SJCRH30 (cell line): ENCODE data around the gene SPOCK2. TPM values are rescaled to one million over a fixed set of nuclear protein-coding genes. Genes with fewer than 3 reads are reported as not detected.
A peak's percentile ranks its signal among the peaks of the same experiment; 100 is the strongest.

ENCODE experiments used
- DNase-seq, 2 experiments: peaks; one replicate each; pipeline ENCODE4 v3.0.0-alpha.2; 2015 to 2020
- H3K27ac ChIP-seq: fragments of 250-450 bp; sonication (Bioruptor Pico); 2 replicates; pipeline ENCODE4 v1.5.1; 2020; ENCODE audit warnings: mild to moderate bottlenecking, moderate library complexity
- H3K27me3 ChIP-seq: fragments of 250-450 bp; sonication (Bioruptor Pico); 2 replicates; pipeline ENCODE4 v1.5.1; 2020; ENCODE audit warnings: mild to moderate bottlenecking, moderate library complexity
- H3K36me3 ChIP-seq: fragments of 250-450 bp; sonication (Bioruptor Pico); 2 replicates; pipeline ENCODE4 v1.5.1; 2020; ENCODE audit warnings: mild to moderate bottlenecking, moderate library complexity
- H3K4me1 ChIP-seq: fragments of 250-450 bp; sonication (Bioruptor Pico); 2 replicates; pipeline ENCODE4 v1.5.1; 2020; ENCODE audit warnings: mild to moderate bottlenecking, moderate library complexity
- H3K4me3 ChIP-seq: fragments of 250-450 bp; sonication (Bioruptor Pico); 2 replicates; pipeline ENCODE4 v1.5.1; 2020; ENCODE audit warnings: mild to moderate bottlenecking, moderate library complexity
- H3K9me3 ChIP-seq: fragments of 250-450 bp; sonication (Bioruptor Pico); replicated peaks from 2 replicates; pipeline ENCODE4 v1.5.1; 2020; ENCODE audit warnings: mild to moderate bottlenecking, moderate library complexity
- total RNA-seq: library from RNA; depleted of rRNA; stranded (reverse); fragments of >200 nt; shearing (Covaris generic); gene quantifications from 2 replicates; pipeline ENCODE4 v1.2.3, GENCODE V29; 2014

Gene SPOCK2
- total RNA-seq, 1 experiment from 2014 or later, result 15.5 TPM

DNA sequence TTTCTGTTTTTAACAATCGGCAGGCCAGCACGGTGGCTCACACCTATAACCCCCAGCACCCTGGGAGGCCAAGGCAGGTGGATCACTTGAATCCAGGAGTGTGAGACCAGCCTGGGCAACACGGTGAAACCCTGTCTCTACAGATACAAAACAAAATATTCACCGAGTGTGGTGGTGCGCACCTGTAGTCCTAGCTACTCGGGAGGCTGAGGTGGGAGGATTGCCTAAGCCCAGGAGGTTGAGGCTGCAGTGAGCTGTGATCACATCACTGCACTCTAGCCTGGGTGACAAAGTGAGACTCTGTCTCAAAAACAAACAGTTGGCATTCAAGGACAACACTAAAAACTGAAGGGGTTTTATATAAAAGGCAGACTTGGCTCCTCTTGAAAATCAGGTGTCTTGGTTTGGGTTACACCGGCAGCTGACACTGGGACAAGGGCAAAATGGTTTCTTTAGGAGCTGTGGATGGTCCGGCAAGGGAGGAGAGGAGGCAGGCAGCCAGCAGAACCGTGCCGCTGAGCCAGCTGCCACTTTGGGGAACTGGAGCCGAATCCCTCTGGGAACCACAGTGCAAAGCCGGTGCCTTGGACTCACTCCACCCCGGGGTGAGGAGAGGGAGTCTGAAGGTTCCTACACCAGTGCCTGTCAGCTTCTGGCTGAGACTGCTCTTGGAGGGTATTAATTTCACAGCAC lies 71.6 kb downstream of the SPOCK2 start:
- H3K9me3 ChIP-seq, result no peaks in the 10 kb centered on the region
- no peak overlapping the region for H3K4me3 ChIP-seq
- no peak overlapping the region for H3K27ac ChIP-seq
- peaks cover 11% of the 10 kb centered on the region for H3K4me1 ChIP-seq
- H3K36me3 ChIP-seq, result 0 out of 2 replicates have a peak, but pooled peaks cover under 1% of the 10 kb centered on the region
- peak; percentile 59 to 75 for DNase-seq
- 0 out of 2 replicates have a peak, but pooled peaks cover 3% of the 10 kb centered on the region for H3K27me3 ChIP-seq

DNA sequence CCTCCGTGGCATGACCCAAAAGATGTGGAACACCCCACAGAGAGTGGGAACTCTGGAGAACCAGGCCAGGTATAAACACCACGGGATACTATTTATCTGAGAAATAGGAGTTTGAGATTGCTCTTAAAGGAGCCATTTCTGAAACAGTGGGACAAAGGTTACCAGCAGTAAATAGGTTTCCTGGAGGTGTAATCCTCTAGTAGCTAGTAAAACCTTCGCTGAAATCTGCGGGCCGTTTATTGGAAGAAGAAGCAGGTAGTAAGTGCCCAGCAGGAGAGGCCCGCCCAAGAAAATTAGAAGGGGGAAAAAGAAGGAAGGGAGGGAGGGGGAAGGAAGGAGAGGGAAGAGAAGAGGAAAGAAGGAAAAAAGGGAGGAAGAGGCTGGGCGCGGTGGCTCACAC lies 72.5 kb downstream of the SPOCK2 start:
- 0 out of 2 replicates have a peak, but pooled peaks cover 2% of the 10 kb centered on the region for H3K27me3 ChIP-seq
- no peak for DNase-seq
- 0 out of 2 replicates have a peak, but pooled peaks cover 3% of the 10 kb centered on the region for H3K36me3 ChIP-seq
- H3K27ac ChIP-seq, result no peak overlapping the region
- peaks cover 11% of the 10 kb centered on the region for H3K4me1 ChIP-seq
- no peaks in the 10 kb centered on the region for H3K9me3 ChIP-seq
- H3K4me3 ChIP-seq, result no peak overlapping the region

DNA sequence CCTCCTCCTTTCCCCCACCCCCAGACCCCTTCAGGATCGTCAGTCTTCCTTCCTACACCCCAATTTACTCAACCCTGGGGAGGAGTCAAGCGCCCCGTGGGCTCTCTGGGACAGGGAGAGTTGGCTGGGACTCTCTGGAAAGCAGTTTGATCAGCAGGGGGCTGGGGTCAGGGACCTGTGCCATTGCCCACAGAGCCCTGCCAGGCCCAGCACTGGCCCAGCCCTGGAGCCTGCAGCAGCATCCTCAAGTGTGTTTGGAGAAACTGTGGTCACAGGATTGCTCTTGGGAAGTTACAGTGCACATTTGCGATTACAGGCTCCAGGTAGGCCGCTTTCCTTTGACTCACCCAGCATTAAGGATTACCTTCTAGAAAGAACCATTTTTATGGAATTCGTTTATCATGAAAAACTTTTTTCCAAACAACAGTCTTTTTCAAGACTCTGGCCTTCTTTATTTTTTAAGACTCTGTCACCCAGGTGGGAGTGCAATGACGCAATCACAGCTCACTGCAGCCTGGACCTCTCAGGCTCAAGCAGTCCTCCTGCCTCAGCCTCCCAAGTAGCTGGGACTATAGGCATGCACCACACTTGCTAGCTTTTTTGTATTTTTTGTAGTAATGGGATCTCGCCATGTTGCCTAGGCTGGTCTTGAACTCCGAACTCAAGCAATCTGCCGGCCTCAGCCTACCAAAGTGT lies 73.4 kb downstream of the SPOCK2 start:
- Histone ChIP-seq H3K27ac (no peak overlapping the region), H3K9me3 (no peaks in the 10 kb centered on the region), H3K36me3 (0 out of 2 replicates have a peak, but pooled peaks cover 3% of the 10 kb centered on the region), H3K4me1 (peaks cover 17% of the 10 kb centered on the region), H3K27me3 (no peaks in the 10 kb centered on the region), H3K4me3 (no peak overlapping the region)
- DNase-seq, result no peak

DNA sequence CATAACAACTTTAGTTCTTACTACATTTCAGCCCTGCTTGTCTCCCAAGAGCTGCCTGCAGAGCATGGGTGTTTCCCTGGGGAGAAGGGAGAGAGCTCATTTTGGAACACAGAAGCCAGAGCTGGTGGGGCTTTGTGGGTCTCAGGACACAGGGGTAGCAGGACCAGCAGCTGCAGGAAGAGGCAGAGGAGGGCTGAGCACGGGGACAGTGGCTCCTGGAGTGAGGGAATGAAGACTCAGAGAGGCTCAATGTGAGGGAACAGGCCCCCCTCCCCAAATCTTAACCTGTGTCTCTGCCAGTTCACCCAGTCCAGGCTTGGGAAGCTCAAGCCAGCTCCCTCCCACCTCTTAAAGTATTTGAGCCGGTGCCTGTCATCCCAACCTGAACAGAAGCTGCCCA lies 74.2 kb downstream of the SPOCK2 start:
- peaks cover 21% of the 10 kb centered on the region for H3K4me1 ChIP-seq

DNA sequence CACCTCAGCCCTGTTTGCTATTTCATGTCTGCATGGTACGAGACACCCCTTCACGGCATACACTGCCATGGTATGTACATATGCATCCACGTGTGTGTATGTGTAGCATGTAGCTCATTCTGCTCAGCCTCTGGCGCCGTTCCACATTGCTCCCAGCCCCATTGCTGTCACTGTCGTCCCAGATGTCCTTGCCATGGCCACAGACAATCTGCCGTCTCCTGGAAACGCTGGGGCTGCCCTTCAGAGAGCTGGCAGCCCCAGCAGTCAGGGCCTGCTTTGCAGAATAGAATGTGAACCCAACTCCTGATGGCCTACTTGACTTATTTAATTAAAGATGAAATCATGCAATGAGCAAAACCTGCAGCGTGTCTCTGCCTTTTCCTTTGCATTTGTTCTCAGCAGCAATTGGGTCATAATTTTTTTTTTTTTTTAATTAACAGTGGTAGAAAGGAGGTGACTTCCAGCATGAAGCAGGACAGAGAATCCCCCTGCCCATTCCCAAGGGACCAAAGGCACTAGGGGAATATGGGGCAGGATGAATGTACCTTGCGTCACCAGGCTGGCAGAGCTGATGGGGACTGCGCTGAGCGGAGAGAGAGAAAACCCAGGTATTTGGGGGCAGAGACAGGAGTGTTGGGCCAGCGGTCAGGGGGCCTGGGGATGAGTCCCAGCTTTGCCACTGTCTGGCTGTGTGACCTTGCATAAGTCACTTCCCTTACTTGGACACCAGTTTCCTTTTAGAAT lies 75.0 kb downstream of the SPOCK2 start:
- Histone ChIP-seq H3K36me3 (peaks cover 5% of the 10 kb centered on the region; the same call in 1 of the 2 replicates), H3K9me3 (no peaks in the 10 kb centered on the region), H3K4me3 (no peak overlapping the region), H3K4me1 (peaks cover 29% of the 10 kb centered on the region), H3K27me3 (no peaks in the 10 kb centered on the region), H3K27ac (no peak overlapping the region)
- DNase-seq, result no peak

More for the DNA sequence above, 74.2 kb downstream of the SPOCK2 start:
- no peaks in the 10 kb centered on the region for H3K27me3 ChIP-seq
- no peak for DNase-seq
- H3K36me3 ChIP-seq, result 0 out of 2 replicates have a peak, but pooled peaks cover 3% of the 10 kb centered on the region
- no peak overlapping the region for H3K27ac ChIP-seq
- no peak overlapping the region for H3K4me3 ChIP-seq
- no peaks in the 10 kb centered on the region for H3K9me3 ChIP-seq

GRCh38 chr10:72012796-72013195 lies 75.6 kb downstream of the SPOCK2 start:
- no peaks in the 10 kb centered on the region for H3K9me3 ChIP-seq
- no peak for DNase-seq
- peaks cover 5% of the 10 kb centered on the region; the same call in 1 of the 2 replicates for H3K36me3 ChIP-seq
- no peak overlapping the region for H3K4me3 ChIP-seq
- H3K27me3 ChIP-seq, result no peaks in the 10 kb centered on the region
- H3K27ac ChIP-seq, result no peak overlapping the region
- H3K4me1 ChIP-seq, result peaks cover 30% of the 10 kb centered on the region

GRCh38 chr10:72011976-72012512 lies 76.3 kb downstream of the SPOCK2 start:
- no peak overlapping the region for H3K4me3 ChIP-seq
- H3K27me3 ChIP-seq, result no peaks in the 10 kb centered on the region
- no peak overlapping the region for H3K27ac ChIP-seq
- peaks cover 26% of the 10 kb centered on the region for H3K4me1 ChIP-seq
- peaks cover 5% of the 10 kb centered on the region; the same call in 1 of the 2 replicates for H3K36me3 ChIP-seq
- no peak for DNase-seq
- no peaks in the 10 kb centered on the region for H3K9me3 ChIP-seq

DNA sequence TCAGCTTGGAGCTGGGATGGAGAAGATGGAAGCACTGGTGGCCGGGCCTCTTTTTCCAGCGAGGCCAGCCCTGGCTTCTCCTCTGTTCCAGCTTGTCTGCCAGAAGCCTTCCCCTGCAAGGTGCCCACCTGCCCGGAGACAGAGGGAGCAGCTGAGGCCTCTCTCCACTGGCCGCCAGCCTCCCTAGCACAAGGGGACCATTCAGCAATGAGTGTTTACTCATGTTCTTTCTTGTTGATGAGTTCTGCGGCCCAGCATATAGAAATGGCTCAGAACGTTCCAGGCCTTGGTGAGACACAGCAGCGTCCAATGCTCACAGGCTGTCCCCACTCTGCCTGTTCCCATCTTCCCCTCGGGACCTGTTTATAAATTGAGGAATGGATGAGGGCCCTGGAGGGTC lies 76.9 kb downstream of the SPOCK2 start:
- H3K36me3 ChIP-seq, result peaks cover 5% of the 10 kb centered on the region; the same call in 1 of the 2 replicates
- H3K4me3 ChIP-seq, result no peak overlapping the region
- H3K9me3 ChIP-seq, result no peaks in the 10 kb centered on the region
- peaks cover 20% of the 10 kb centered on the region for H3K4me1 ChIP-seq
- H3K27ac ChIP-seq, result no peak overlapping the region
- DNase-seq, result no peak
- H3K27me3 ChIP-seq, result no peaks in the 10 kb centered on the region

DNA sequence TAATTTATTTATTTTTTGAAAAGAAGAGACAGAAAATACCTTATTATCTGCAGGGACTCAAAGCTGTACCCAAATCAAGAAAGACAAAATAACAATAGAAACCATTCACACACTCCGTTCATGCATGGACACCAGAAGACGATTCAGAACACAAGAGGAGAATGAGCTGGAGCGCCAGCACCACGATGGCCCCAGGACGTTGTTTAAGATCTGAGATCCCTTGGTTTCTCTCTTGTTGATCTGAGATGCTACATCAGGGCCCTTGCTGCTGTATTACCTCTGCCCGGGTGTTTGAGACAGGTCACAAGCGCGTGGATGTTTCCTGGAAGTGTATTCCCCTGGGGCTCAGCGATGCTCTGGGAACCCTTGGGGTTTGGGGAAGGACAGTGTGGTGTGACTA lies 77.3 kb downstream of the SPOCK2 start:
- peaks cover 5% of the 10 kb centered on the region; the same call in 1 of the 2 replicates for H3K36me3 ChIP-seq
- no peaks in the 10 kb centered on the region for H3K27me3 ChIP-seq
- no peaks in the 10 kb centered on the region for H3K9me3 ChIP-seq
- no peak overlapping the region for H3K27ac ChIP-seq
- no peak overlapping the region for H3K4me3 ChIP-seq
- peaks cover 20% of the 10 kb centered on the region for H3K4me1 ChIP-seq
- DNase-seq, result no peak

DNA sequence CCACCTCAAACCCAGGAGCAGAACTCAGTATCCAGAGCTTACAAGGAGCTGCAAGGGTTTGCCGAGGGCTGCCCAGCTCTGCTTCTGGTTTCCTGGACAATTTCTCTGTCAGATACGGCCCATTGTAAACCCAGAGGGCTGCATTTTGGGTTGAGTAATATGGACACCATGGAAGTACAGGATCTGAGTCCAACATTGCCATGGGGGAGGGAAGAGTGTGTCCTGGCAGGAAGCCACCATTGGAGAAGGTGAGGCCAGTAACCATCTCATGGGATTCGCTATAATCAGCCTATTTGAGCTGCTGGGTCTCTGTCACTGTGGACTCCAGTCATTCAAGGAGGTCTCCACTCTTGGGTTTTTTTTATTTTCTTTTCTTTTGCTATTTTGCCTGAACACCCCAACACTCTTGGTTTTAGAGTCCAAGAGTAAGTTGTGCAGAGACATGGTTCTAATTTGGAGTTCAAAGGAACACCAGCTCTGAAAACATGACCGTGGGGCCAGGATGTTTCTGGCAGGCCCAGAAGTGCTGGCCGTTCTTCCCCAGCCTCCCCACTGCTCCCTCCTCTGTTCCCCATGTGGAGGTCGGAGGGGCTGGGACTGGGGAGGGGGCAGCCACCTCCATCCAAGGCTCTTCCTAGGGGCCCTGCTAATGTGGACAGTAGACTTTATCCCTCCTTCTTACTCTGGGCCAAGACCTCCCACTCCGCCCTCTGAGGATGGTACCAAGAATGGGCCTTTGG lies 77.9 kb downstream of the SPOCK2 start:
- no peaks in the 10 kb centered on the region for H3K27me3 ChIP-seq
- no peaks in the 10 kb centered on the region for H3K9me3 ChIP-seq
- no peak for DNase-seq
- H3K4me1 ChIP-seq, result peaks cover 20% of the 10 kb centered on the region
- peaks cover 5% of the 10 kb centered on the region; the same call in 1 of the 2 replicates for H3K36me3 ChIP-seq
- H3K4me3 ChIP-seq, result no peak overlapping the region
- peak overlapping the region; percentile 59 for H3K27ac ChIP-seq

DNA sequence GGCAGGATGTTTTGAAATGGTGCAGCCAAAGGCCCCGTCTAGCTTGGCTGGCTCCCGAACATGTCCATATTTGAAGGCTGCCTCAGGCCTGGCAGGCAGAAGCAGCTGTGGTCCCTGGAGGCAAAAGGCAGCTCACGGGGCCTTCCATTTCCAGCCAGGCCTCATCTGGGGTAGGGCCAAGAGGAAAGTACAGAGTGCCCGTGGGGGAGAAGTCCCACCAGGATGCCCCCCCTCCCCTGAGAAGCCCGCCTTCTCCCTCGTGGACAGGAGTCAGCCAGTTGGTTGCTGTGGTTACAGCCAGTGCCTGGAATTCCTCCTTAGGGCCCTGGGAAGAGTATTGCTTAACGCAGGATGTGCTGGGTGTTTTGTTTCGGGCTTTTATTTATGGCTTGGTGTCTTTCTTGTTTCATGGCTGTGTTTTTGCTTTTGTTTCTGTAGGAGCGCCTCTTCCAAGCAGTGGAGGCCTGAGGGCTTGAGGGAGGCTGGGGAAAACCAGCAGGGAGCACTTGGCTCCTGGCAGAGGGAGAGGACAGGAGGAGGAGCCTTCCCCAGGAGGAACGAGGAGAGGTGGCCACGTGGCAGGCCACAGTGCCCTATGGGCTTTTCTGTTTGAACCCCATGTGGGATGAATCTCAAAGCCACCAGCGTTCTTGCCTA lies 78.8 kb downstream of the SPOCK2 start:
- H3K27me3 ChIP-seq, result no peaks in the 10 kb centered on the region
- H3K36me3 ChIP-seq, result peaks cover 5% of the 10 kb centered on the region; the same call in 1 of the 2 replicates
- peak; percentile 91 for DNase-seq
- no peaks in the 10 kb centered on the region for H3K9me3 ChIP-seq
- H3K27ac ChIP-seq, result peak overlapping the region; percentile 59
- H3K4me1 ChIP-seq, result peaks cover 20% of the 10 kb centered on the region
- H3K4me3 ChIP-seq, result no peak overlapping the region

GRCh38 chr10:72009051-72009424 lies 79.3 kb downstream of the SPOCK2 start:
- DNase-seq, result no peak
- no peaks in the 10 kb centered on the region for H3K27me3 ChIP-seq
- peak overlapping the region; percentile 59 for H3K27ac ChIP-seq
- H3K9me3 ChIP-seq, result no peaks in the 10 kb centered on the region
- H3K4me3 ChIP-seq, result no peak overlapping the region
- H3K36me3 ChIP-seq, result peaks cover 5% of the 10 kb centered on the region; the same call in 1 of the 2 replicates
- H3K4me1 ChIP-seq, result peaks cover 20% of the 10 kb centered on the region
